Ovary (tissue), 9 donors: Measurements from ENCODE around the gene AP2A2. TPM values are rescaled to one million over a fixed set of nuclear protein-coding genes. Genes with fewer than 3 reads are reported as not detected.

ENCODE experiments used
- DNase-seq, 5 donors: peaks; one replicate each; pipeline ENCODE4 v3.0.0-alpha.2; 2019 to 2020
- H3K27ac ChIP-seq, 2 donors: fragments of 200-600 bp; one replicate each; pipeline versions ENCODE4 v1.5.1 to v1.8.0; 2019 to 2022
- H3K27me3 ChIP-seq: fragments of 200-600 bp; one replicate; pipeline ENCODE4 v1.8.0; 2022
- H3K36me3 ChIP-seq: fragments of 200-600 bp; sonication (generic); one replicate; pipeline ENCODE4 v1.5.1; 2019
- H3K4me1 ChIP-seq: one replicate; pipeline ENCODE4 v1.8.1; 2013; ENCODE audit warnings: mild to moderate bottlenecking, moderate library complexity; ENCODE audit not compliant: insufficient read depth
- H3K4me3 ChIP-seq: fragments of 200-600 bp; sonication (generic); one replicate; pipeline ENCODE4 v1.5.1; 2017
- H3K9me3 ChIP-seq, 2 donors: fragments of 200-600 bp in 1 of 2; sonication (generic) in 1 of 2; one replicate each; pipeline versions ENCODE4 v1.5.1 to v1.8.1; 2013 to 2019; ENCODE audit warnings: mild to moderate bottlenecking in 1 of 2, moderate library complexity in 1 of 2
- CTCF ChIP-seq, 3 donors: fragments of 450-650 bp in 2 of 3; fragments of 200-600 bp in 1 of 3; IDR thresholded peaks; one replicate each; pipeline versions ENCODE4 v1.5.1 to v1.8.0; 2016 to 2022; ENCODE audit warnings: antibody characterized with exemption in 3 of 3, mild to moderate bottlenecking in 1 of 3
- EP300 ChIP-seq: sonication (generic); formaldehyde crosslinking; IDR thresholded peaks from one replicate; pipeline ENCODE4 v1.6.1; 2017; ENCODE audit warnings: antibody characterized with exemption
- POLR2A ChIP-seq: fragments of 450-650 bp; IDR thresholded peaks from one replicate; pipeline ENCODE4 v1.6.1; 2017; ENCODE audit warnings: antibody characterized with exemption, mild to moderate bottlenecking, moderate library complexity
- WGBS, 3 donors: extraction: QIAGEN DNeasy Blood & Tissue Kit in 1 of 3; methylation state at CpG; one replicate each; pipeline versions ENCODE4 v1.1.5 to v1.1.7; 2013 to 2017; 5-methylcytosine and 5-hydroxymethylcytosine counted together
- intact Hi-C, 4 donors: fragments of 100-400 bp; cut with DNase I; formaldehyde crosslinking; loops; one replicate each; pipeline versions ENCODE4 v1.11.0 to v1.15.1; 2022 to 2023
- polyA plus RNA-seq, 2 donors: library from polyadenylated mRNA; stranded (reverse); fragments of 200-250 nt in 1 of 2; fragments of 350-450 nt in 1 of 2; fragmentation: Illumina TruSeq in 1 of 2; extraction: RNeasy Lipid Tissue Mini Kit (QIAGEN cat#74804) in 1 of 2; gene quantifications; one replicate each; pipeline ENCODE4 v1.2.3, GENCODE V29; 2013 to 2014
- total RNA-seq, 7 donors: library from RNA; depleted of rRNA in 2 of 7; stranded (reverse); fragments of >200 nt in 2 of 7; fragmentation: NEBNext Ultra II Directional in 3 of 7; extraction: Animal tissue kit (Norgen Biotek cat#: 25700) in 3 of 7; gene quantifications; one replicate each; pipeline versions ENCODE4 v1.1.0 to v1.2.4, GENCODE V29; 2016 to 2023
- donor health status: DM: no; HTN: no; CAD: no; lungs with moderate emphysema.
- donor health status: DM: no; HTN: no; CAD: no.
- donor health status: Bipolar disorder and iron deficiency.
- donor health status: DM: yes; HTN: yes; CAD: no.
- donor health status: DM: no; HTN: no; CAD: no.
- donor health status: DM: yes; HTN: yes; CAD: no.

AP2A2 gene
- total and polyA plus RNA-seq, 9 donors = 27.7 to 151 (median 54.0) TPM

GRCh38 chr11:1041936-1042608 is 116.4 kb downstream of the AP2A2 start:
- intact Hi-C loops = no loop called here
- peak in 2 of 5 donors; percentile 9 to 14 for DNase-seq
- Histone ChIP-seq H3K36me3 (no peaks in the 10 kb centered on the region), H3K27me3 (no peaks in the 10 kb centered on the region), H3K4me3 (no peak overlapping the region), H3K4me1 (peaks cover 2% of the 10 kb centered on the region), H3K9me3 (no peaks in the 10 kb centered on the region), H3K27ac (no peak overlapping the region)
- TF ChIP-seq EP300 = no peak
- WGBS, 3 donors = 23 to 30% (median 24%) methylated on average over 15 to 18 of the region's 18 CpGs

GRCh38 chr11:1042626-1043562 is 117.2 kb downstream of the AP2A2 start:
- Histone ChIP-seq H3K4me3 (no peak overlapping the region), H3K27ac (no peak overlapping the region), H3K4me1 (peaks cover 2% of the 10 kb centered on the region), H3K36me3 (no peaks in the 10 kb centered on the region), H3K9me3 (no peaks in the 10 kb centered on the region), H3K27me3 (no peaks in the 10 kb centered on the region)
- WGBS, 3 donors = 84 to 85% (median 84%) methylated on average over 25 to 26 of the region's 26 CpGs
- DNase-seq = peak in 3 of 5 donors; percentile 5 to 18 (median 7)
- TF ChIP-seq CTCF (IDR thresholded peaks at IDR 0.05) = no peak
- TF ChIP-seq POLR2A = no peak
- TF ChIP-seq EP300 = no peak
- intact Hi-C loops = no loop called here

GRCh38 chr11:1043563-1044096 is 118.0 kb downstream of the AP2A2 start:
- no peak overlapping the region for H3K27ac ChIP-seq
- H3K9me3 ChIP-seq = no peaks in the 10 kb centered on the region
- WGBS, 3 donors = 81 to 87% (median 83%) methylated on average over 19 to 20 of the region's 20 CpGs
- H3K4me1 ChIP-seq = peaks cover 2% of the 10 kb centered on the region
- TF ChIP-seq POLR2A (no peak), EP300 (no peak), CTCF (IDR thresholded peaks at IDR 0.05) (no peak)
- H3K4me3 ChIP-seq = no peak overlapping the region
- intact Hi-C loops = no loop called here
- no peaks in the 10 kb centered on the region for H3K36me3 ChIP-seq
- H3K27me3 ChIP-seq = no peaks in the 10 kb centered on the region
- DNase-seq = peak in 1 of 5 donors; percentile 6

GRCh38 chr11:1044160-1044559 is 118.5 kb downstream of the AP2A2 start:
- no peaks in the 10 kb centered on the region for H3K27me3 ChIP-seq
- no peak for DNase-seq
- no peak overlapping the region for H3K4me3 ChIP-seq
- TF ChIP-seq EP300 (no peak), CTCF (IDR thresholded peaks at IDR 0.05) (no peak)
- H3K4me1 ChIP-seq = peaks cover 2% of the 10 kb centered on the region
- intact Hi-C loops = no loop called here
- no peak overlapping the region for H3K27ac ChIP-seq
- H3K36me3 ChIP-seq = no peaks in the 10 kb centered on the region
- no peaks in the 10 kb centered on the region for H3K9me3 ChIP-seq
- WGBS, 3 donors = 68 to 74% (median 72%) methylated on average over 6 of the region's 6 CpGs
